Ramos (cell line): Measurements from ENCODE around the gene MMS19.
"Not testable (repeated sequence)": the region's sequence is repeated elsewhere in the genome, so short reads cannot be mapped to it uniquely, and the experiment has no call there.

Source experiments
- in situ Hi-C: fragments of 300-500 bp; cut with MboI; formaldehyde crosslinking; loops from one replicate; pipeline ENCODE4 v1.14.3; 2022; ENCODE audit warnings: low sequenced_read_pairs; ENCODE audit not compliant: unreplicated experiment

MMS19 gene

DNA sequence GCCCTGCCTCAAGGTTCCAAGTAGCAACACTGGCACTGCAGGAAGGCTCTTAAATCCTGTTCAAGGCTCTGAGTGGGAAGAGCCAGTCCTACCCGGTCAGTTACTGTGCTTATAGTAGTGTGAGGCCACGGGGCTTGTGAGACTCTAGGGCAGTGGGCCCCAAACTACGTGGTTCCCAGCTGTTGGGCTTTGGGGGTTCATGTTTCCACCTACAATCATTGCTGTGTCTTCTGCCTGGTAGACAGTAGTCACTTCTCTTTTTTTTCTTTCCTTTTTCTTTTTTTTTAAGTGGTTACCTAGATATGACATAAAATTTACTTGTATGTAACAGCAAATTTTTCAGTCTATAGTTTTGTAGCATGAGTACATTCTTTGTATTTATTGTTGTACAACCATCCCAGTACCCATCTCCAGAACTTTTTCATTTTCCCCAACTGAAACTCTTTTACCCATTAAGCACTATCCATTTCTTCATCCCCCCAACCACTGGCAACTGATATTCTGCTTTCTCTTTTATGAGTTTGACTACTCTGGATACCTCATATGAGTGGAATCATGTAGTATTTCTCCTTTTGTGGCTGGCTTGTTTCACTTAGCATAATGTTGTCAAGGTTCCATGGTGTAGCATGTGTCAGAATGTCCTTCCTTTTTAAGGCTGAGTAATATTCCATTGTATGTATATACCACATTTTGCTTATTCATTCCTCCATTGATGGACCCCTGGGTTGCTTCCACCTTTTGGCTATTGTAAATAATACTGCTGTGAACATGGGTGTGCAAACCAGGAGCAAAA is 8.2 kb upstream of the MMS19 start:
- in situ Hi-C loops = no loop called here

GRCh38 chr10:97505152-97505551 is 6.9 kb upstream of the MMS19 start:
- in situ Hi-C loops = no loop called here

GRCh38 chr10:97503406-97503805 is 5.2 kb upstream of the MMS19 start:
- in situ Hi-C loops = no loop called here

DNA sequence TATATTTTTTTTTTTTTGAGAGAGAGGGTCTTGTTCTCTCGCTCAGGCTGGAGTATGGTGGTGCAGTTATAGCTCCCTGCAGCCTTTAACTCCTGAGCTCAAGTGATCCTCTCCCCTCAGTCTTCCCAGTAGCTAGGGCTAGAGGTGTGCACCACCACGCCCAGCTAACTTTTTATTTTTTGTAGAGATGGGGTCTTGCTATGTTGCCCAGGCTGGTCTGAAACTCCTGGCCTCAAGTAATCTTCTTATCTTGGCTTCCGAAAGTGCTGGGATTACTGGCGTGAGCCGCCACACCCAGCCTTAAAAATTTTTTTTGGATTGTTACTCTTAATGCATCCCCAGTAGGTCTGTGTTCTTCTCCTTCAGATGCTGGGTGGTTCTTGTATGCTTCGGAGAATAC is 4.7 kb upstream of the MMS19 start:
- in situ Hi-C loops = no loop called here

GRCh38 chr10:97500297-97500575 is 2.0 kb upstream of the MMS19 start:
- in situ Hi-C loops = no loop called here

DNA sequence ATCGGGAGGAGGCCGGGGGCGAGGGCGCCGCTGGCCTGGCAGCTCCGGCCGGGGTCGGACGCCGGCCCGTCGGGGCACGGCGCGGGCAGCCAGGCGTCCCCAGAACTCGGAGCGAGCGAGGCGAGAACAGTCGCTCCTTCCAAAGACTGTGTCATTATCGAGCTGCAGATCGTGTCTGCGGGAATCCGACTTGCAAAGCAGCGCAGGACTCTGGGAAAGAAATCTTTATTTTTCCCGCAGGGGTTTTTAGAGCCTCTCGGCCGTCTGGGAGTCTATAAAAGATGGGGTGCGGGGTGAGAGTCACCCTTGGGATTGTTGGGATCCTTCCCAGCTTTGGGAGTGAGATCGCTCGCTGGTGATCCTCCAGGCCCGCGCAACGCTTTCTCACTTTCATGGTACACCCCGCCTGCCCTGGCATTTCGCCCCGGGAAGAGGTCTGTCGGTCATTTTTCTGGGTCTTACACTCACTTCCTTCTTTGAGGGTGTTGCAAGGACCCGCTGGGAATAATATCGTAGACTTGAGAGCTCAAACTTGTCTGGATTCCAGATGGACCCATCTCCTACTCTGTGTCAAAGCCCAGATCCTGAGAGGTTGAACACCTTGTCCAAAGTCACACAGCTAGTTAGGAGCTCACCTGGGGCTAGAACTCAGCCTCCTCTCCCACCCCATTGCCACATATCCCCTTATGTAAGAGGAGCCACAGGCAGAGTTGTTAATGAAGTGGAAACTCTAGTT is 1.5 kb upstream of the MMS19 start:
- in situ Hi-C loops = no loop called here

DNA sequence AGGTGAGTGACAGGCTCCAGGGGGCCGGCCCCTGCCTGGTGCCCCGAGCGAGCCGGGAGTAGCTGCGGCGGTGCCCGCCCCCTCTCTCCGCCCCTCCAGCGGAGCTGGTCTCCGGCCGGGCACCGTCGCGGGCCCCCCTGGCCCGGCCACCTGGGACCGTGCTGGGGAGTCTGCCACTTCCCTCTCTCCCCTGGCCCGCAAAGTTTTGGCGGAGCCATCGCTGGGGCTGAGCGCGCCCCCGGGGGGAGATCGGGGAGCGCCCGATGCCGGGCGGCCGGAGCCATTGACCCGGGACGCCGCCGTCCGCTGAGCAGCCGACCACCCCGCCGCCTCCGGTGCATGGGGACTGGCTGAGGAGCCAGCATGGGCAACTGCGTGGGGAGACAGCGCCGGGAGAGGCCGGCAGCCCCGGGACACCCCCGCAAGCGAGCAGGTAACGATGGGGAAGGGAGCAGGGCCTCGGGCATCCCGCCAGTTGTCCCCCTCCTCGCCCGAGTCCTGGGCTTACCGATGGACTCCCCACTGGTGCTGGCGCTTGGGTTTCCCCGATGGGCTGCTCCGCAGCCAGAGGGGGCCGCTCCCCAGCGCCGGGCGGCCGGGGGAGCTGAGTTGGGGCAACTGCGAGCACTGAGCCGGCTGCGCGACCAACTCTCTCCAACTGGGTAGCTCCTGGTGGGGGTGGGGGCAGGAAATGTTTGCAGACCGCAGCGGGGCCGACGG is 779 bp upstream of the MMS19 start, which contains the start of gene UBTD1:
TSS of gene UBTD1 (plus strand) at position 84 of the 720 bp plus-strand sequence. CDS start at position 364, 280 bp downstream.
- in situ Hi-C loops = no loop called here

DNA sequence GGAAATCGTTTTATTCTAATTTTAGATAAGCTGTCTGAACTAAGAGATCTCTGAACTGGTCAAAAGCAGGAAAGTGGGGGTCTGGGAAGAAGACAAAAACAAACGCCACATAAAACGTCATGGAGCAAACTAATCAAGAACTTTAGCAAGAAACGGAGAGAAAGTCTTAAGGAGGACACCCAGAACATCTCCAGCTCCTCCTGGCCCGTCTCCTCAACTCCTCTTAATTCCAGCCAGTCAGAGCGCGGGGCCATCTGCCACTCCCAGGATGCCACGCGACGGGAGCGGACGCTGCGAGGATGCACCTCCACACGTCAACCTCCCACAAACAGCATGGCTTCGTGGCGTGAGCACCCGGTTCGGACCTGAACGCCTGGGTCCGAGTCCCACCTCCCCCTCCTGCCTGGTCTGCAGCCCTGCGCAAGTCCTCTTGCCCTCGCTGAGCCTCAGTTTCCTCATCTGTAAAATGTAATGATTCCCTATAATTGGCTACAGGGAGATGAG is 598 bp downstream of the MMS19 start:
- in situ Hi-C loops = no loop called here

DNA sequence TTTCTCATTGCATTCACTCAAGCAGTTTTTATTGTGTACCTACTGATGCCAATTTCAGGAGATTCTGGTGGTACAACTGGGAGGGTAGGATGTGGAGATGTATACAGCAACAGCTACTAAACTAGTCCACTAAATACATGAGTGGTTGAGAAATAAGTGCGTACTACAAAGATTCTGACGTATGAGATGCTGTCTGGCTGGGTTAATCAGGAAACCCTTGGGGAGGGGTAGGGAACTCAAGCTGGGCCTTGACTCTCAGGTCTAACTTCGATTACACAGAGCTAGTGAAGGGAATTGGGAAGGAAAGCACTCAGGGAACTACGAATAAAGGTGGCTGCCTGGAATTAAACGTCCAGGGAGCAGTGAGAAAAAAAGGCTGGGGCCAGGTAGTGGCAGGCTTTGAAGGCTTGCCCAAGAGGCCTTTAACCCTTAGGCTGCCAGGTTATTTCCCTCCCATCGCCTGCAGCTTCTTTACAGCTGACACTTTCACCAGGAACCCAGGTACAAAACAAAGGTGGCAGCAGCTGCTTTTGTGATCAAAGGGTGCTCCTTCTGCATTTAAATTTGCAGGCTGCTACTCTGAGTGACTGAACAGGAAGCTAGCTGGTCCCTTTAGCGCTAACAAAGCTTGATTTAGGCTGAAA is 3.2 kb downstream of the MMS19 start:
- in situ Hi-C loops = no loop called here

DNA sequence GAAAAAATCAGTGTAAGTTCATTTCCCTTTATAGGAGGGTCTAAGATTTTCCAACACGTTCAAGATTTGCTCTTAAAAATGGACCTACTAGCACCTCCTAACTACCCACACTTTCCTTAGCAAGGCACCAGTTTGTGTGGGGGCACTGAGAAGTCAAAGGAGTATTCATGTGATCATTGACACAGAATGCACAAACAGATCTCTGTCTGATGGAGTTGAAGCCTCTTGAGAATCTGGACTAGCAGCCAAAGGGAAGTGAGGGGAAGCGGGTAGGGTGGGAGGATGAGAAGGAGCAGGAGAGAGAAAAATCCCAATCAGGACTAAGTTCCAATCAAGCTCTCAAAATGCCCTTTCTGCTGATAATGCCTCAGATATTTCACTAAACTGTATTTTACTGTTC is 4.1 kb downstream of the MMS19 start:
- in situ Hi-C loops = no loop called here

GRCh38 chr10:97490592-97490991 is 7.6 kb downstream of the MMS19 start:
- in situ Hi-C loops = no loop called here

GRCh38 chr10:97485647-97486281 is 12.5 kb downstream of the MMS19 start:
- in situ Hi-C loops = no loop called here

GRCh38 chr10:97483921-97484320 is 14.3 kb downstream of the MMS19 start:
- in situ Hi-C loops = no loop called here

- in situ Hi-C loops = no loop called here
Observed at GRCh38 chr10:97483506-97483905, 14.7 kb downstream of the MMS19 start.

DNA sequence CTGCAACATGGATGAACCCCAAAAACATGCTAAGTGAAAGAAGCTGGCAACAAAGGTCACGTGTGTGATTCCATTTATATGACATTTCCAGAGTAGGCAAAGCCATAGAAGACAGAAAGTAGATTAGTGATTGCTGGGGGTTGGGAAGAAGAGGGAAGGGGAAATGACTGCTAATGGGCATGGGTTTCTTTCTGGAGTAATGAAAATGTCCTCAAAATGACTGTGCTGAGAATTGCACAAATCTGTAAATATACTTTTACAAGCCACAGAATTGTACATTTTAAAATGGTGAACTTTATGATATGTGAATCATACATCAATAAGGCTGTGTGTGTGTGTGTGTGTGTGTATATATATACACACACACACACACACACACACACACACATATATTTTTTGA is 15.8 kb downstream of the MMS19 start:
- in situ Hi-C loops = no loop called here

DNA sequence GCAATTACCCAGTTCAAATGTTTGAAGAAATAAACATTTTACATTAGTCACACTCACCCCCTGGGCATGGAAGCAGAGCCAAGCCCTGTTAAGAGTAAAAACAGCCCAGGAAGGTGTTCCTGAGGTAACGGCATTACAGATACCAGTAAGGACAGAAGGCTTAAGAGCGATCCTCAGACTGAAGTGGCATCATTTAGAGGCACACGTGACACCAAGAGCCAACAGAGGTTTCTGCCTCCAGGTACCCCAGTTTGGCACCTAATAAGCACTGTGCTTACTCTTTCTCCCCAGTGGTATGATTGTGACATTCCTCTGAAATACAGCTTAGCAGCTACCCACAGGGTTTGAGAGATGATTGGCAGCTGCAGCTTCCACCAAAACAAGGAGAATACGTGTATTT is 17.2 kb downstream of the MMS19 start:
- in situ Hi-C loops = no loop called here

- in situ Hi-C loops = no loop called here
Observed at GRCh38 chr10:97479939-97480338, 18.3 kb downstream of the MMS19 start.

DNA sequence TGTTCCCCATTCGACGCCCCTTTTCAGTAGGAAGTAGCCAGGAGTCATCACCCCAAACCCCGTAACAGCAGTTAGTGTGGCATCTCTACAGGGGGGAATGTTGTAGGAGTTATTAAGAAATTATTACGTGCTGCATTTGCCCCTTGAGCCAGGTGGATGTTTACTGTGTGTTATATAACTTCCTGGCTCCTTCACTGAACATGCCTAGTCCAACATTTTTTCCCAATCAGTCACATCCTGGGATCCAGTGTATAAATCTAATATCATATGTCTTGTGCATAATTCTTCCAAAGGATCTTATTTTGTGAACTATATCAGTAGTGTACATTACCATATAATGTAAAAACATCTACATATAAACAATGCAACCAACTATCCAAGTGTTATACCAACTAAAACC is 18.8 kb downstream of the MMS19 start:
- in situ Hi-C loops = not testable (repeated sequence)

- in situ Hi-C loops = no loop called here
Observed at GRCh38 chr10:97475936-97476594, 22.2 kb downstream of the MMS19 start.

- in situ Hi-C loops = no loop called here
Observed at GRCh38 chr10:97474918-97475317, 23.3 kb downstream of the MMS19 start.
